ENCODE measurements around the gene UVRAG.
"Not testable (repeated sequence)": the region's sequence is repeated elsewhere in the genome, so short reads cannot be mapped to it uniquely, and the experiment has no call there.

UVRAG gene

DNA sequence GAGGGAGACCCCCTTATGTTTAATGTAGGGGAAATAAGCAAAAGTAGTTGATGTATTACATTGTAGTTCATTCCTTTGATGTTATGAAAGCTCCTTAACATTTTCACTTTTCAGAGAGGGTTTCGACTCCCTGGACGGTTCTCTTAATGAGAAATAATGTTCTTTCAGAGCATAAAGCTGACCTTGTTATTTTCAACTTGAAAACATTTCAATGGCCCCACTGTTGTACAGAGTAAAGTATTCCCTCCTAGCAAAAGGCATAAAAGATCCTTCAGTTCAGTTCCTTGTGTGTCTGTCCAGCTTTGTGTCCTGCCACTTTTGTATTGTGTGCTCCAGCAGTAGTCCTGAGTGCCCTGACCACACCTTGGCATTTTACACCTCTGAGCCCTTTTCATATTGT lies 63.9 kb downstream of the UVRAG start:
- no peak for DNase-seq (ENCODE audit: low read depth)
- no peak overlapping the region for H3K4me3 ChIP-seq (ENCODE audit: control insufficient read depth, low read depth, low read length)
- TF ChIP-seq, protein P1, sequence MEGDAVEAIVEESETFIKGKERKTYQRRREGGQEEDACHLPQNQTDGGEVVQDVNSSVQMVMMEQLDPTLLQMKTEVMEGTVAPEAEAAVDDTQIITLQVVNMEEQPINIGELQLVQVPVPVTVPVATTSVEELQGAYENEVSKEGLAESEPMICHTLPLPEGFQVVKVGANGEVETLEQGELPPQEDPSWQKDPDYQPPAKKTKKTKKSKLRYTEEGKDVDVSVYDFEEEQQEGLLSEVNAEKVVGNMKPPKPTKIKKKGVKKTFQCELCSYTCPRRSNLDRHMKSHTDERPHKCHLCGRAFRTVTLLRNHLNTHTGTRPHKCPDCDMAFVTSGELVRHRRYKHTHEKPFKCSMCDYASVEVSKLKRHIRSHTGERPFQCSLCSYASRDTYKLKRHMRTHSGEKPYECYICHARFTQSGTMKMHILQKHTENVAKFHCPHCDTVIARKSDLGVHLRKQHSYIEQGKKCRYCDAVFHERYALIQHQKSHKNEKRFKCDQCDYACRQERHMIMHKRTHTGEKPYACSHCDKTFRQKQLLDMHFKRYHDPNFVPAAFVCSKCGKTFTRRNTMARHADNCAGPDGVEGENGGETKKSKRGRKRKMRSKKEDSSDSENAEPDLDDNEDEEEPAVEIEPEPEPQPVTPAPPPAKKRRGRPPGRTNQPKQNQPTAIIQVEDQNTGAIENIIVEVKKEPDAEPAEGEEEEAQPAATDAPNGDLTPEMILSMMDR (IDR thresholded peaks at IDR 0.05; ENCODE audit: control insufficient read depth, insufficient read depth, low read depth, low read length, missing control alignments), result no peak

DNA sequence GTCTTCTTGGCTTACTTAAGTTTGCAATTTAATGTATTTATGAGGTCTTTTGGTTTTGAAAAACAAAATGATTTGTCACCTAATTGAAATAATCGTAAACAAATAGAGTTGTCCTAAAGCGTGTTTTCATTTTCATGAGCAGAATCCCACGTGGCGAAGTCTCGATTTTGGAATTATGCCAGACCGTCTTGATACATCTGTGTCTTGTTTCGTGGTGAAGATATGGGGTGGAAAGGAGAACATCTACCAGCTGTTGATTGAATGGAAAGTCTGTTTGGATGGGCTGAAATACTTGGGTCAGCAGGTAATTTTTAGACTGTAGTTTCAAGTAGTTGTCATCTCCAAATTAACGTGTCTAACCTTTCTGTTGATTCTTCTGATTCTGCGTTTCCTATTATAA lies 64.7 kb downstream of the UVRAG start:
- H3K4me3 ChIP-seq (ENCODE audit: control insufficient read depth, low read depth, low read length), result no peak overlapping the region
- no peak for DNase-seq (ENCODE audit: low read depth)
- TF ChIP-seq, protein P1 (IDR thresholded peaks at IDR 0.05; ENCODE audit: control insufficient read depth, insufficient read depth, low read depth, low read length, missing control alignments), result no peak

DNA sequence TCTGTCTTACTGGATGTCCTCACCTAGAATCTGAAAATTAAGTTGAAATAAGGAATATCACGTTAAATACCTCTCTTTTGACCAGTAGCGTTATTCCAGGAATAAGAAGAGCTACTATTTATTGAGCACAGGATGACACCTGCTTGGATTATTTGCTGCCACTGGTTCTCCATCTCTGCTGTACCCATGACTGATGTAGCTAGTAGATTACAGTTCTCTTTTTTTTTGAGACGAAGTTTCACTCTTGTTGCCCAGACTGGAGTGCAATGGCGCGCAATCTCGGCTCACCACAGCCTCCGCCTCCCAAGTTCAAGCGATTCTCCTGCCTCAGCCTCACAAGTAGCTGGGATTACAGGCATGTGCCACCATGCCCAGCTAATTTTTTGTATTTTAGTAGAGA lies 65.3 kb downstream of the UVRAG start:
- H3K4me3 ChIP-seq (ENCODE audit: control insufficient read depth, low read depth, low read length), result not testable (repeated sequence)

DNA sequence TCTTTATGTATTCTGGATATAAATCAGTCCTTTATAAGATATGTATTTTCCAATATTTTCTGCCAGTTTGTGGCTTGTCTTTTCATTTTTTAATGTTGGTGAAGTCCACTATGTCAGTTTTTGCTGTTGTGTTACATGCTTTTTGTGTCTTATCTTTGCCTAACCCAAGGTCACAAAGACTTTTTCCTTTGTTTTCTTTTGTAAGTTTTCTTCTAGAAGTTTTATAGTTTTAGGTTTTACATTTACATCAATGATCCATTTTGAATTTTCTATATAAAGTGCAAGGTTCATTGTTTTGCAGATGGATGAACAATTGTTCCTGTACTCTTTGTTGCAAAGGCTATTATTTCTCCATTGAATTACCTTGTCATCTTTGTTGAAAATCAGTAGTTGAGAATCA lies 69.3 kb downstream of the UVRAG start:
- no peak overlapping the region for H3K4me3 ChIP-seq (ENCODE audit: control insufficient read depth, low read depth, low read length)
- DNase-seq (ENCODE audit: low read depth), result no peak
- TF ChIP-seq, protein P1 (IDR thresholded peaks at IDR 0.05; ENCODE audit: control insufficient read depth, insufficient read depth, low read depth, low read length, missing control alignments), result no peak

More for the DNA sequence above, 65.3 kb downstream of the UVRAG start:
- DNase-seq (ENCODE audit: low read depth), result not testable (repeated sequence)

DNA sequence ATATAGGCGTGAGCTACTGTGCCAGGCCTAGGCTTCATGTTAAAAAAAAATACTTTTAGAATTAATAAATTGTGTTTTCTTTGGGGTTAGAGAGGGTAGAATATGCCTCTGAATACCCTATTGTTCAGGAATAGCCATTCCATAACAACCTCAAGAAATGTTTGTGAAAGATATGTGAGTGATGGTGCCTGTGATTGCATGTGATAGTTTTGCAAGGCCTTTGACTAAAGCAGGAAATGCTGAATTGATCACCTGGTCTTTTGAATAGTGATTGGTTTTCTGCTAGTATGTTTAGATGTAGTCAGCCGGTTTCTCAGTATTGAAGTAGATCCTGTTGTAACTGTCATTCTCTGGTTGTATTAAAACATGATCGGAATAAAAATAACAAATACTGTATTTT lies 73.4 kb downstream of the UVRAG start:
- TF ChIP-seq, protein P1 (IDR thresholded peaks at IDR 0.05; ENCODE audit: control insufficient read depth, insufficient read depth, low read depth, low read length, missing control alignments), result no peak
- no peak overlapping the region for H3K4me3 ChIP-seq (ENCODE audit: control insufficient read depth, low read depth, low read length)
- DNase-seq (ENCODE audit: low read depth), result no peak

DNA sequence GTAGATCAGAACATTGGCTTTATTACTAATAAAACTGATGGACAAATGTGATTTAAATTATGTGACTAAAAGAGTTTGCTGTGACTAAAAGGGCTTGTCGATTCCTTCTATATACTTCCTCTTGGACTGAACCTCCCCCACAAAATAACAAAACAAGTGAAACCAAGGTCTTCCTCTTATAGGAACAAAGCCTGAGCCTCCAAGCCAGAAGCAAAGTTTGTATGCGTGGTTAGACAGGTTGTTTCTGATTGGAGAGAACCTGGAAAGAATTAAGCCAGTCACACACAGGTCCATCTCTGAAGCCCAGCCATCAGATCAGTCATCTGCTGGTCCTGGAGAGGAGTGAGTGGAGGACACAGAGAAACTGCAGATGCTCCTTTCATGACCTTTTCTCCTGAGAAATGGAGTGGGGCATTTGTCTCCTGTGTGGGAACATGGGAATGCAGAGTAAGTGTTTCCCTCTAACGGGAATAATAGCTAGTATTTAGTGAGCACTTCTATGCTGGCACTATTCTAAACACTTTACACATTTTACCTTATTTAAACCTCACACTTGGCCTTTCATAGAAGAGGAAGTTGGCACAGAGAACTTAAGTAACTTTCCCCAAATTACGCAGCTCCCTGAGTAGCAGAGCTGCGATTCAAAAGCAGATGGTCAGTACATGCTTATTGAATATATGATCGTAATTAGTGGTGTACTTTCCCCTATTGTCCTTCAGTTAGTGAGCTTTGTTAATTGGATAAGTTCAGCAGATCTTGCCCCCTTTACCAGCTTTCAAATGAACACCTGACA lies 77.1 kb downstream of the UVRAG start:
- DNase-seq (ENCODE audit: low read depth), result no peak
- H3K4me3 ChIP-seq (ENCODE audit: control insufficient read depth, low read depth, low read length), result no peak overlapping the region
- TF ChIP-seq, protein P1 (IDR thresholded peaks at IDR 0.05; ENCODE audit: control insufficient read depth, insufficient read depth, low read depth, low read length, missing control alignments), result no peak

DNA sequence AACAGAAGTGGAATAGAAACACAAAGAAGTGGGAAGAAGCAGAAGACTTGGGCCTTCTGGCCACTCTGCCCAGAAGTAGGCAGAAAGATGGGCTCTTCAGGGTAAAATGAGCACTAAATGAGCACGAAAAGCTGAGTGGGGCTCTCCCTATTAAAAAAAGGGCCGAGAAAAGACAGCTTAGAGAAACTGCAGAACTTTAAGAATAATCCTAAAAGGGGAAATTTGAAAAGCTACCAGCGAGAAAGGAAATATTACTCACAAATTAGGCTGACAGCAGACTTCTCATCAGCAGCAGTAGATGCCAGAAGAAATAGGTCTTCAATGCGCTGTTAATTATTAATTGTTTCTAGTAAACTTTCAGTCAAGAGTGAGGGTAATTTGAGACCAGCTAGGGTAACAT lies 78.2 kb downstream of the UVRAG start:
- H3K4me3 ChIP-seq (ENCODE audit: control insufficient read depth, low read depth, low read length), result no peak overlapping the region
- TF ChIP-seq, protein P1 (IDR thresholded peaks at IDR 0.05; ENCODE audit: control insufficient read depth, insufficient read depth, low read depth, low read length, missing control alignments), result no peak
- no peak for DNase-seq (ENCODE audit: low read depth)

Data from AG09309 (cell line).